ENCODE measurements around the gene DPP7. TPM values are rescaled to one million over a fixed set of nuclear protein-coding genes. Genes with fewer than 3 reads are reported as not detected.
A peak's percentile ranks its signal among the peaks of the same experiment; 100 is the strongest.

Gene DPP7
- total and polyA plus RNA-seq, 2 of the 8 experiments (the other 6 are each of a cell fraction or from before 2014, with no cell fraction given): 21.2 to 26.8 TPM

DNA sequence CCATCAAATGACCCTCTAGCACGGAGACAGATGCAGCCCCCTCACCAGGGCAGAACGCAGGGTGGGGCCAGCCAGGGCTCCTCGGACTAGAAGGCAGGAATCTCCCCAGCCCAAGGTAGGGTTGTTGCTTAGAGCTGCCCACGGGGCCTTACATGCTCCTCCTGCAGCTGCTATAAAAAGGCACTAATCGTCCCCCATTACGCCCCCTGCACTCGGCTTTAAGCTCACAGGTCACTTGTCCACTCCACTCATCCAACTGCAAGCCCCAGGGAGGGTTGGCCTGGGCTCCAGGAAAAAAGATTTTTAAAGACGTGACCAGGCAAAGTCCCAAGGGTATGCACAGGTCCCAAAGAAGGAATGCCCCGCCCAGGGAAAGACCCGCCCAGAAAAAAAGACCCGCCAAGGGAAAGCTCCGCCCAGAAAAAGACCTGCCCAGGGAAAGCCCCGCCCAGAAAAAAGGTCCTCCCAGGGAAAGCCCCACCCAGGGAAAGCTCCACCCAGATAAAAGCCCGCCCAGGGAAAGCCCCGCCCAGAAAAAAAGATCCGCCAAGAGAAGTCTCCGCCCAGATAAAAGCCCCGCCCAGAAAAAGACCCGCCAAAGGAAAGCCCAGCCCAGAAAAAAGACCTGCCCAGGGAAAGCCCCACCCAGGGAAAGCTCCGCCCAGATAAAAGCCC is 35.5 kb upstream of the DPP7 start:
- Histone ChIP-seq H3K27me3 (replicated peaks in 1 of 4; ENCODE audit: control insufficient read depth in 3 of 4, extremely low read depth in 1 of 4, insufficient read depth in 3 of 4, low read length in 3 of 4) (peaks cover 0 to 6% (median 5%) of the 10 kb centered on the region in 4 experiments; a peak in 4 of 7 replicates), H2BK5ac (ENCODE audit: low read depth, low read length) (no peak overlapping the region), H4K8ac (ENCODE audit: extremely low read depth, insufficient read depth, low read length) (no peak overlapping the region), H3K23me2 (ENCODE audit: low read depth, low read length) (peaks cover 2% of the 10 kb centered on the region; the same call in 1 of the 2 replicates), H3K36me3 (ENCODE audit: control insufficient read depth in 2 of 4, insufficient read depth in 4 of 4, low read length in 3 of 4) (no peaks in the 10 kb centered on the region; a peak in 1 of 8 replicates), H3K4me1 (replicated peaks in 1 of 4; ENCODE audit: control insufficient read depth in 3 of 4, insufficient read depth in 4 of 4, low read length in 3 of 4) (peaks cover 0 to 9% (median 0%) of the 10 kb centered on the region in 4 experiments; a peak in 1 of 7 replicates), H4K5ac (ENCODE audit: insufficient read length, low read depth, low read length) (no peak overlapping the region), H3K4ac (replicated peaks; ENCODE audit: insufficient read length, low read depth, low read length) (no peak overlapping the region), H4K20me1 (replicated peaks in 1 of 2; ENCODE audit: control insufficient read depth in 1 of 2, insufficient read depth in 2 of 2, low read length in 2 of 2) (peaks cover 3 to 20% of the 10 kb centered on the region in 2 experiments), H3K23ac (ENCODE audit: insufficient read length) (no peak overlapping the region), H3K9me3 (ENCODE audit: insufficient read depth in 2 of 2, low read depth in 1 of 2, low read length in 1 of 2) (peaks cover 0 to 7% of the 10 kb centered on the region in 2 experiments; a peak in 3 of 4 replicates), H3K4me3 (ENCODE audit: extremely low read depth in 1 of 4, insufficient read depth in 2 of 4, low read depth in 3 of 4, low read length in 4 of 4) (no peak overlapping the region), H3K4me2 (ENCODE audit: insufficient read depth in 1 of 2, low read depth in 2 of 2, low read length in 2 of 2) (peak overlapping the region; percentile 4 to 57; a peak in 2 of 4 replicates), H2AFZ (ENCODE audit: low read length) (no peak overlapping the region), H2BK20ac (ENCODE audit: low read length) (no peak overlapping the region), H2BK12ac (ENCODE audit: low read depth, low read length) (no peak overlapping the region), H2AK5ac (ENCODE audit: low read depth, low read length) (no peak overlapping the region; the same call in 1 of the 2 replicates), H3K18ac (ENCODE audit: extremely low read depth, low read length) (peak overlapping the region; percentile 32; the same call in 1 of the 2 replicates), H3K56ac (replicated peaks; ENCODE audit: insufficient read length, low read depth, low read length) (no peak overlapping the region), H3K9ac (replicated peaks in 1 of 4; ENCODE audit: extremely low read depth in 1 of 4, low read depth in 3 of 4, low read length in 3 of 4) (no peak overlapping the region), H3K27ac (ENCODE audit: low read depth, low read length) (no peak overlapping the region), H4K91ac (replicated peaks; ENCODE audit: insufficient read length, low read length) (no peak overlapping the region), H2BK120ac (replicated peaks; ENCODE audit: low read depth, low read length) (no peak overlapping the region), H3K14ac (ENCODE audit: insufficient read length) (no peak overlapping the region), H2BK15ac (ENCODE audit: low read length) (no peak overlapping the region), H3K79me2 (ENCODE audit: control insufficient read depth in 1 of 2, insufficient read depth in 2 of 2, low read length in 2 of 2) (no peaks in the 10 kb centered on the region; a peak in 1 of 4 replicates), H3K79me1 (ENCODE audit: low read depth, low read length) (no peaks in the 10 kb centered on the region)
- WGBS, 2 experiments (ENCODE audit: extremely low coverage in 1 of 2, insufficient coverage in 1 of 2, insufficient read length in 1 of 2, insufficient replicate concordance in 2 of 2, low coverage in 1 of 2, low lambda C conversion rate in 2 of 2, missing lambda C conversion rate in 1 of 2): 78% methylated on average over 16 of the region's 20 CpGs; no CpG with 5 or more reads in 1 of the 2 experiments
- CTCF ChIA-PET (ENCODE audit: partially characterized antibody): interaction anchor here (0.7 to 3.6 kb wide), 11 partner anchors 11 to 205 kb away, joined by 3 to 24 read pairs (median 5); partner anchors contain the start of genes C8G, FBXW5, GRIN1 and LRRC26
- FAIRE-seq (no peak), DNase-seq (ENCODE audit: low read depth in 1 of 2, low spot score in 2 of 2) (no peak)
- TF ChIP-seq POLR2A (IDR thresholded peaks at IDR 0.05; ENCODE audit: control extremely low read depth in 1 of 2, low read depth in 2 of 2, low read length in 2 of 2): no peak
- no peak for TF ChIP-seq ZNF274 (IDR thresholded peaks at IDR 0.05; ENCODE audit: borderline replicate concordance, extremely low read depth, low read length)
- TF ChIP-seq FOSL1 (IDR thresholded peaks at IDR 0.05; ENCODE audit: insufficient read depth, low read depth, low read length): no peak
- no peak for TF ChIP-seq RAD21 (IDR thresholded peaks at IDR 0.05 in 1 of 2, conservative IDR thresholded peaks at IDR 0.05 in 1 of 2; ENCODE audit: low read depth in 2 of 2, low read length in 2 of 2)
- 0 out of 2 replicates have a peak, but pooled peaks have one; percentile 56 for TF ChIP-seq SP4 (IDR thresholded peaks at IDR 0.05; ENCODE audit: low read length)
- POLR2A ChIA-PET (ENCODE audit: partially characterized antibody): interaction anchor here (0.8 to 1.7 kb wide), 5 partner anchors 17 to 92 kb away, joined by 3 to 4 read pairs (median 4); partner anchors contain the start of genes ANAPC2 and SSNA1
